PC-3 (cell line): ENCODE data around the gene PDE3B.

Experiments
- EZH2phosphoT487 ChIP-seq: fragments of 300-600 bp; sonication (generic); IDR thresholded peaks from 2 replicates; pipeline ENCODE4 v1.6.1; 2018; ENCODE audit warnings: mild to moderate bottlenecking, antibody characterized with exemption, low read length, borderline replicate concordance
- TF ChIP-seq, protein P1 (sequence below): fragments of 300-600 bp; sonication (generic); conservative IDR thresholded peaks from 2 replicates; pipeline ENCODE4 v1.5.1; 2017; ENCODE audit warnings: antibody characterized with exemption, low read depth, mild to moderate bottlenecking, low read length

DNA sequence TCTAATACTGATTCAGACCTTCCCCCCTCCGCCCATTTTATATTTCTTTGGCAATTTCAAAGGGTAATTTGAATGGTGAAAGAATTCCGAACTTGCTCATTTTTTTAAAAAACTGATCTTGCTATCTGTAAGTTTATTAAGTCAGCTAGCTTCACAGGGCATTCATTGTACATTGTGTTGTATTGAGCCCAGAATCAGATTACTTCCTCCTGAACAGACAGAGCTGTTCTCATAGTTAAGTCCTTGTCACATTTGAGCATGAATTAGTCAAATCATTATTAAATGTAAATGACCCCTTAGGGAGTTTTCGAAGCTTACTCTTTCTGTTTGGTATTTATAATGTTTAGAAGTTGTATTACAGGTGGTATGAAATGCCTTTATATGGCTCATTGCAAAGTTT, 214.0 kb downstream of the PDE3B start:
- TF ChIP-seq, protein P1, sequence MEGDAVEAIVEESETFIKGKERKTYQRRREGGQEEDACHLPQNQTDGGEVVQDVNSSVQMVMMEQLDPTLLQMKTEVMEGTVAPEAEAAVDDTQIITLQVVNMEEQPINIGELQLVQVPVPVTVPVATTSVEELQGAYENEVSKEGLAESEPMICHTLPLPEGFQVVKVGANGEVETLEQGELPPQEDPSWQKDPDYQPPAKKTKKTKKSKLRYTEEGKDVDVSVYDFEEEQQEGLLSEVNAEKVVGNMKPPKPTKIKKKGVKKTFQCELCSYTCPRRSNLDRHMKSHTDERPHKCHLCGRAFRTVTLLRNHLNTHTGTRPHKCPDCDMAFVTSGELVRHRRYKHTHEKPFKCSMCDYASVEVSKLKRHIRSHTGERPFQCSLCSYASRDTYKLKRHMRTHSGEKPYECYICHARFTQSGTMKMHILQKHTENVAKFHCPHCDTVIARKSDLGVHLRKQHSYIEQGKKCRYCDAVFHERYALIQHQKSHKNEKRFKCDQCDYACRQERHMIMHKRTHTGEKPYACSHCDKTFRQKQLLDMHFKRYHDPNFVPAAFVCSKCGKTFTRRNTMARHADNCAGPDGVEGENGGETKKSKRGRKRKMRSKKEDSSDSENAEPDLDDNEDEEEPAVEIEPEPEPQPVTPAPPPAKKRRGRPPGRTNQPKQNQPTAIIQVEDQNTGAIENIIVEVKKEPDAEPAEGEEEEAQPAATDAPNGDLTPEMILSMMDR, result no peak
- TF ChIP-seq EZH2phosphoT487, result no peak
